C4-2B (cell line): Measurements from ENCODE around the gene HSPA4.

ENCODE experiments used
- CTCF ChIP-seq: fragments of 450-650 bp; conservative IDR thresholded peaks from 2 replicates; pipeline ENCODE4 v1.5.1; 2017; ENCODE audit warnings: mild to moderate bottlenecking
- ZFX ChIP-seq: fragments of 450-650 bp; IDR thresholded peaks from 2 replicates; pipeline ENCODE4 v1.6.1; 2017

- TF ChIP-seq CTCF (no peak), ZFX (no peak)
These were observed 69.9 kb downstream of the HSPA4 start for GRCh38 chr5:133121611-133122150.
